Ovary (tissue), 9 donors: ENCODE data around the gene LHFPL5. TPM values are rescaled to one million over a fixed set of nuclear protein-coding genes. Genes with fewer than 3 reads are reported as not detected.

ENCODE experiments used
- DNase-seq, 5 donors: peaks; one replicate each; pipeline ENCODE4 v3.0.0-alpha.2; 2019 to 2020
- H3K27ac ChIP-seq, 2 donors: fragments of 200-600 bp; one replicate each; pipeline versions ENCODE4 v1.5.1 to v1.8.0; 2019 to 2022
- H3K27me3 ChIP-seq: fragments of 200-600 bp; one replicate; pipeline ENCODE4 v1.8.0; 2022
- H3K36me3 ChIP-seq: fragments of 200-600 bp; sonication (generic); one replicate; pipeline ENCODE4 v1.5.1; 2019
- H3K4me1 ChIP-seq: one replicate; pipeline ENCODE4 v1.8.1; 2013; ENCODE audit warnings: mild to moderate bottlenecking, moderate library complexity; ENCODE audit not compliant: insufficient read depth
- H3K4me3 ChIP-seq: fragments of 200-600 bp; sonication (generic); one replicate; pipeline ENCODE4 v1.5.1; 2017
- H3K9me3 ChIP-seq, 2 donors: fragments of 200-600 bp in 1 of 2; sonication (generic) in 1 of 2; one replicate each; pipeline versions ENCODE4 v1.5.1 to v1.8.1; 2013 to 2019; ENCODE audit warnings: mild to moderate bottlenecking in 1 of 2, moderate library complexity in 1 of 2
- EP300 ChIP-seq: sonication (generic); formaldehyde crosslinking; IDR thresholded peaks from one replicate; pipeline ENCODE4 v1.6.1; 2017; ENCODE audit warnings: antibody characterized with exemption
- POLR2A ChIP-seq: fragments of 450-650 bp; IDR thresholded peaks from one replicate; pipeline ENCODE4 v1.6.1; 2017; ENCODE audit warnings: antibody characterized with exemption, mild to moderate bottlenecking, moderate library complexity
- WGBS, 3 donors: extraction: QIAGEN DNeasy Blood & Tissue Kit in 1 of 3; methylation state at CpG; one replicate each; pipeline versions ENCODE4 v1.1.5 to v1.1.7; 2013 to 2017; 5-methylcytosine and 5-hydroxymethylcytosine counted together
- intact Hi-C, 4 donors: fragments of 100-400 bp; cut with DNase I; formaldehyde crosslinking; loops; one replicate each; pipeline versions ENCODE4 v1.11.0 to v1.15.1; 2022 to 2023
- polyA plus RNA-seq, 2 donors: library from polyadenylated mRNA; stranded (reverse); fragments of 200-250 nt in 1 of 2; fragments of 350-450 nt in 1 of 2; fragmentation: Illumina TruSeq in 1 of 2; extraction: RNeasy Lipid Tissue Mini Kit (QIAGEN cat#74804) in 1 of 2; gene quantifications; one replicate each; pipeline ENCODE4 v1.2.3, GENCODE V29; 2013 to 2014
- total RNA-seq, 7 donors: library from RNA; depleted of rRNA in 2 of 7; stranded (reverse); fragments of >200 nt in 2 of 7; fragmentation: NEBNext Ultra II Directional in 3 of 7; extraction: Animal tissue kit (Norgen Biotek cat#: 25700) in 3 of 7; gene quantifications; one replicate each; pipeline versions ENCODE4 v1.1.0 to v1.2.4, GENCODE V29; 2016 to 2023
- TF ChIP-seq, protein P1 (sequence below), 3 donors: fragments of 450-650 bp in 2 of 3; fragments of 200-600 bp in 1 of 3; IDR thresholded peaks; one replicate each; pipeline versions ENCODE4 v1.5.1 to v1.8.0; 2016 to 2022; ENCODE audit warnings: antibody characterized with exemption in 3 of 3, mild to moderate bottlenecking in 1 of 3
- donor health status: DM: no; HTN: no; CAD: no; lungs with moderate emphysema.
- donor health status: DM: no; HTN: no; CAD: no.
- donor health status: Bipolar disorder and iron deficiency.
- donor health status: DM: yes; HTN: yes; CAD: no.
- donor health status: DM: no; HTN: no; CAD: no.
- donor health status: DM: yes; HTN: yes; CAD: no.

LHFPL5 gene
- total and polyA plus RNA-seq, 9 donors, result not detected

DNA sequence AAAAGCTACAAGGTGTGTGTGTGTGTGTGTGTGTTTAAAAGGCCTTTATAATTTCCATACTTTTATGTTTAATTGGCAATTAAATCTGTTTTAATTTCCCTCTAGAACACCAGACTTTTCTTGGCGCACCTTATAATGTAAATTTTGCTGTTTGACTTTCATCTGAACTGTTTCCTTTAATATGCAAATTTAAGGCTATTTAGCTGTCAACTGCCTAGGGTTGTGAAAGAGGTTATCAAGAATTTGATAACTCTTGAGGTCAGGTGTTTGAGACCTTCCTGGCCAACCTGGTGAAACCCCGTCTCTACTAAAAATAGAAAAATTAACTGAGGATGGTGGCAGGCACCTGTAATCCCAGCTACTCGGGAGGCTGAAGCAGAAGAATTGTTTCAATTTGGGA, 4.0 kb upstream of the LHFPL5 start:
- intact Hi-C loops, result no loop called here
- WGBS, 3 donors, result 59 to 67% (median 66%) methylated on average over 3 of the region's 3 CpGs
- Histone ChIP-seq H3K27me3 (no peaks in the 10 kb centered on the region), H3K9me3 (no peaks in the 10 kb centered on the region), H3K36me3 (no peaks in the 10 kb centered on the region), H3K4me1 (peaks cover 2% of the 10 kb centered on the region), H3K27ac (no peak overlapping the region), H3K4me3 (no peak overlapping the region)
- DNase-seq, result no peak
- TF ChIP-seq POLR2A, result no peak
- TF ChIP-seq, protein P1, sequence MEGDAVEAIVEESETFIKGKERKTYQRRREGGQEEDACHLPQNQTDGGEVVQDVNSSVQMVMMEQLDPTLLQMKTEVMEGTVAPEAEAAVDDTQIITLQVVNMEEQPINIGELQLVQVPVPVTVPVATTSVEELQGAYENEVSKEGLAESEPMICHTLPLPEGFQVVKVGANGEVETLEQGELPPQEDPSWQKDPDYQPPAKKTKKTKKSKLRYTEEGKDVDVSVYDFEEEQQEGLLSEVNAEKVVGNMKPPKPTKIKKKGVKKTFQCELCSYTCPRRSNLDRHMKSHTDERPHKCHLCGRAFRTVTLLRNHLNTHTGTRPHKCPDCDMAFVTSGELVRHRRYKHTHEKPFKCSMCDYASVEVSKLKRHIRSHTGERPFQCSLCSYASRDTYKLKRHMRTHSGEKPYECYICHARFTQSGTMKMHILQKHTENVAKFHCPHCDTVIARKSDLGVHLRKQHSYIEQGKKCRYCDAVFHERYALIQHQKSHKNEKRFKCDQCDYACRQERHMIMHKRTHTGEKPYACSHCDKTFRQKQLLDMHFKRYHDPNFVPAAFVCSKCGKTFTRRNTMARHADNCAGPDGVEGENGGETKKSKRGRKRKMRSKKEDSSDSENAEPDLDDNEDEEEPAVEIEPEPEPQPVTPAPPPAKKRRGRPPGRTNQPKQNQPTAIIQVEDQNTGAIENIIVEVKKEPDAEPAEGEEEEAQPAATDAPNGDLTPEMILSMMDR (IDR thresholded peaks at IDR 0.05), result no peak
- TF ChIP-seq EP300, result no peak

DNA sequence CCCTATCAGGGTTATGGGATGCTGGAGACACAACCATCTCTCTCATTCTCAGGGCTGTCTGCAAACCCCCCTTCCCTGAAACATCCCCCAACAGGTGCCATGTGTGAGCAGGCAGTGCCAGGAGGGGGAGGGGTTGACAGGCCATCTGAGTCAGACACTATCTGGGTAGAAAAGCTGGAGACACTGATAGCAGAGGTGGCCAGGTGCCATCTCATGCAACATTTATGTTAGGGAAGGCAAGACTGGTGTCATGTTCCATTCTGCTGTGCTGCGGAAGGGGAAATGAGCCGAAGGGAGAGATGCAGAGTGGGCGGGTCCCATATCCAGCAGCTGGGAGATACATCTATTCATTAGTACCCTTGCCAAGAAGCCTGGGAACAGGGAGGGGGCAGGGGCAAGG, 3.5 kb downstream of the LHFPL5 start:
- WGBS, 3 donors, result 33 to 57% (median 41%) methylated on average over 3 of the region's 3 CpGs
- no peak overlapping the region for H3K4me3 ChIP-seq
- intact Hi-C loops, result no loop called here
- H3K27me3 ChIP-seq, result no peaks in the 10 kb centered on the region
- no peaks in the 10 kb centered on the region for H3K36me3 ChIP-seq
- H3K27ac ChIP-seq, result no peak overlapping the region
- TF ChIP-seq EP300 (no peak), POLR2A (no peak)
- TF ChIP-seq, protein P1 (IDR thresholded peaks at IDR 0.05), result no peak
- no peak for DNase-seq
- no peaks in the 10 kb centered on the region for H3K9me3 ChIP-seq
- peaks cover 2% of the 10 kb centered on the region for H3K4me1 ChIP-seq

DNA sequence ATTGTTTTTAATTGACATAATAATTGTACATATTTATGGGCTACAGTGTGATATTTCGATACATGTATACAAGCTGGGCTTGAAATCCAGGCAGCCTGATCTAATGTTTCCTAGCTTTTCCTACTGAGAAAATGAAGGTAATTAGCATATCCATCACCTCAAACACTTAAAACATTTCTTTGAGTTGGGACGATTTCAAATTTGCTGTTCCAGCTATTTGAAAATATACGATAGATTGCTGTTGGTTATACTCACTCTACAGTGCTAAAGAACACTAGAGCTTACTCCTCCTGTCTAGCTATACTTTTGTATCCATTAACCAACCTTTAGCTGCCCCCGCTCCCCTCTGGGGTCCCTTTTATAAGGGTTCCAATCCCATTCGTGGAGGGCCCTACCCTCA, 4.7 kb downstream of the LHFPL5 start:
- intact Hi-C loops, result no loop called here
- no peak overlapping the region for H3K27ac ChIP-seq
- TF ChIP-seq POLR2A (no peak), EP300 (no peak)
- TF ChIP-seq, protein P1 (IDR thresholded peaks at IDR 0.05), result no peak
- no peaks in the 10 kb centered on the region for H3K27me3 ChIP-seq
- H3K4me1 ChIP-seq, result peaks cover 2% of the 10 kb centered on the region
- DNase-seq, result no peak
- no peaks in the 10 kb centered on the region for H3K36me3 ChIP-seq
- 74 to 82% (median 76%) methylated on average over 5 of the region's 5 CpGs for WGBS, 3 donors
- no peaks in the 10 kb centered on the region for H3K9me3 ChIP-seq
- no peak overlapping the region for H3K4me3 ChIP-seq

DNA sequence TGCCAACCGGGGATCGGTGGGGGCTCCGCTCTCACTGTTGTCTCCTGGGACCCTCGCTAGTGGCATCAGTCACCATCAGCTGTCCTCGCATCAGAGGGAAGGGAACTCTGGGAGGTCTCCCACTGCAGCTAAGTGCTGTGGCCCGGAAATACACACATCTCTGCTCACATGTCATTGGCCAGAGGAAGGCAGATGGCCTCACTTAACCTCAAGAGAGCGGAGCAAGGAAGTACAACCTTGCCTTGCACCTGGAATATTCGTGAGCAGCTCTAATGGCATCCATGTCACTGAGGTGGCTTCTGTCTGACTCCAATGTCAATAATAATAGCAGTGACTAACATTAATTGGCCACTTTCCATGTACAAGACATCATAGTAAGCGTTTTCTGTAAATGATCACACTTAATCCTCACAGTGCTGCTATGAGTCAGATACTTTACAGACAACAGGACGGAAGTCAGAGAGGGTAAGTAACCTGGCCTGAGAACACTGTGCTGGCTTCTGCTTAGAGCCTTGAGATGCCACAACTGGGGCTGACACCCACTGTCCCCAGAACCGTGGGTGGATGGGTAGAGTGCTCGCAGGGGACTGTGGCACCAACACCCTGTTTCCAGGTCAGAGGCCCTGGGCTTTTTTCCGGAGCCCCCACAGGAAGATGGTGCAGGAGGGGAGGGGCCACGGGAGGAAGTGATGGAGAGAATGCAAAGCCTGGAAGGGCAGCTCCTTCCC, 6.0 kb downstream of the LHFPL5 start:
- WGBS, 3 donors, result 66 to 68% (median 67%) methylated on average over 14 of the region's 14 CpGs
- no peak overlapping the region for H3K27ac ChIP-seq
- H3K36me3 ChIP-seq, result no peaks in the 10 kb centered on the region
- no peaks in the 10 kb centered on the region for H3K27me3 ChIP-seq
- no peak for TF ChIP-seq EP300
- TF ChIP-seq POLR2A, result no peak
- TF ChIP-seq, protein P1 (IDR thresholded peaks at IDR 0.05), result no peak
- H3K4me3 ChIP-seq, result no peak overlapping the region
- H3K4me1 ChIP-seq, result no peaks in the 10 kb centered on the region
- no peak for DNase-seq
- H3K9me3 ChIP-seq, result no peaks in the 10 kb centered on the region
- intact Hi-C loops, result no loop called here
